Heart left ventricle (tissue), 16 donors: ENCODE results near the gene APPL2. TPM values are rescaled to one million over a fixed set of nuclear protein-coding genes. Genes with fewer than 3 reads are reported as not detected.

Source experiments
- ATAC-seq, 4 donors: fragments of 200-7000 bp; cut with Tn5 transposase; one replicate each; pipeline ENCODE4 v1.9.1; 2020 to 2022; ENCODE audit warnings: moderate library complexity in 4 of 4, mild to moderate bottlenecking in 3 of 4, moderate number of reproducible peaks in 1 of 4
- DNase-seq, 5 donors: peaks; one replicate each; pipeline ENCODE4 v3.0.0-alpha.2; 2020
- H3K27ac ChIP-seq, 12 donors: fragments of 200-600 bp; sonication (generic) in 4 of 12; one replicate each; pipeline versions ENCODE4 v1.5.0 to v1.8.0; 2016 to 2022; ENCODE audit warnings: mild to moderate bottlenecking in 2 of 12
- H3K27me3 ChIP-seq, 9 donors: fragments of 200-600 bp; sonication (generic) in 2 of 9; one replicate each; pipeline versions ENCODE4 v1.5.1 to v1.8.0; 2016 to 2022; ENCODE audit warnings: mild to moderate bottlenecking in 3 of 9
- H3K36me3 ChIP-seq, 9 donors: fragments of 200-600 bp; sonication (generic) in 2 of 9; one replicate each; pipeline versions ENCODE4 v1.5.0 to v1.8.0; 2018 to 2022; ENCODE audit warnings: mild to moderate bottlenecking in 2 of 9
- H3K4me1 ChIP-seq, 12 donors: fragments of 200-600 bp; sonication (generic) in 4 of 12; one replicate each; pipeline versions ENCODE4 v1.5.0 to v1.8.0; 2016 to 2022; ENCODE audit warnings: mild to moderate bottlenecking in 3 of 12
- H3K4me3 ChIP-seq, 12 donors: fragments of 200-600 bp; sonication (generic) in 4 of 12; one replicate each; pipeline versions ENCODE4 v1.5.0 to v1.8.0; 2017 to 2022; ENCODE audit warnings: mild to moderate bottlenecking in 9 of 12, moderate library complexity in 4 of 12
- H3K9me3 ChIP-seq, 12 donors: fragments of 200-600 bp; sonication (generic) in 4 of 12; one replicate each; pipeline versions ENCODE4 v1.5.0 to v1.8.0; 2016 to 2022; ENCODE audit warnings: mild to moderate bottlenecking in 1 of 12
- CTCF ChIP-seq, 12 donors: fragments of 200-600 bp; sonication (generic) in 4 of 12; IDR thresholded peaks; one replicate each; pipeline versions ENCODE4 v1.5.0 to v1.8.0; 2018 to 2022; ENCODE audit warnings: antibody characterized with exemption in 12 of 12, mild to moderate bottlenecking in 5 of 12
- POLR2A ChIP-seq, 2 donors: fragments of 450-650 bp; IDR thresholded peaks; one replicate each; pipeline ENCODE4 v1.6.1; 2017; ENCODE audit warnings: antibody characterized with exemption in 2 of 2, mild to moderate bottlenecking in 2 of 2, moderate library complexity in 2 of 2
- WGBS, 4 donors: extraction: QIAGEN DNeasy Blood & Tissue Kit in 2 of 4; methylation state at CpG; one replicate each; pipeline versions ENCODE4 v1.1.5 to v1.1.7; 2013 to 2018; 5-methylcytosine and 5-hydroxymethylcytosine counted together
- intact Hi-C, 10 donors: fragments of 100-400 bp; cut with DNase I; formaldehyde crosslinking; loops; one replicate each; pipeline versions ENCODE4 v1.11.1 to v1.14.2; 2022
- polyA plus RNA-seq, 2 donors: library from polyadenylated mRNA; stranded (reverse); fragments of 200-250 nt; gene quantifications; one replicate each; pipeline ENCODE4 v1.2.3, GENCODE V29; 2013
- total RNA-seq, 9 donors: library from RNA; depleted of rRNA in 2 of 9; stranded (reverse); fragments of >200 nt in 2 of 9; fragmentation: NEBNext Ultra II Directional in 3 of 9; extraction: Animal tissue kit (Norgen Biotek cat#: 25700) in 3 of 9; gene quantifications; one replicate each; pipeline versions ENCODE4 v1.1.0 to v1.2.4, GENCODE V29; 2016 to 2023
- donor health status: ischemic (EF 13 %, LVEDD 7.1; RV severe dilation, severe dysfunction).
- donor health status: healthy with polysubstance abuse.
- donor health status: DM: no; HTN: yes; CAD: no.
- donor health status: DM: no; HTN: no; CAD: no.
- donor health status: ischemic (EF 25% LVEDD 6.9; RV normal size, moderate dysfunction).
- donor health status: ischemic (EF 25% LVEDD 5.7; RV mildly dilated, moderate dysfunction).
- donor health status: healthy.
- donor health status: DM: yes; HTN: yes; CAD: no.
- donor health status: ischemic (EF 35%, LVEDD 5.7; RV mildly dilated, moderate dysfunction).
- donor health status: nonischemic (EF 11% LVEDD 7.7; RV severe dilation, severe dysfunction).
- donor health status: DM: yes; HTN: yes; CAD: no.
- donor health status: PGD.
- donor health status: ischemic (EF 29% LVEDD 5.4; RV normal size, mild dysfunction).
- donor health status: nonischemic (EF 23%, LVEDD 6.1; RV moderate dilation, normal function).

APPL2 gene
- total and polyA plus RNA-seq, 11 donors = 7.7 to 36.7 (median 16.0) TPM

GRCh38 chr12:105264771-105265170 lies 28.8 kb upstream of the APPL2 start:
- DNase-seq (no peak), ATAC-seq (no peak)
- WGBS, 4 donors = 91 to 92% (median 92%) methylated on average over 4 of the region's 4 CpGs
- H3K27me3 ChIP-seq = peaks cover 0 to 3% (median 0%) of the 10 kb centered on the region in 9 donors
- no peaks in the 10 kb centered on the region for H3K36me3 ChIP-seq
- H3K4me1 ChIP-seq = no peaks in the 10 kb centered on the region
- H3K27ac ChIP-seq = no peak overlapping the region
- TF ChIP-seq CTCF (IDR thresholded peaks at IDR 0.05) (no peak), POLR2A (IDR thresholded peaks at IDR 0.05) (no peak)
- H3K9me3 ChIP-seq = no peaks in the 10 kb centered on the region
- no peak overlapping the region for H3K4me3 ChIP-seq
- intact Hi-C loops = no loop called here

GRCh38 chr12:105262461-105263184 lies 26.6 kb upstream of the APPL2 start:
- intact Hi-C loops = no loop called here
- WGBS, 4 donors = 71 to 82% (median 80%) methylated on average over 6 of the region's 6 CpGs
- Histone ChIP-seq H3K4me1 (no peaks in the 10 kb centered on the region), H3K9me3 (no peaks in the 10 kb centered on the region), H3K36me3 (no peaks in the 10 kb centered on the region), H3K27ac (no peak overlapping the region), H3K4me3 (no peak overlapping the region), H3K27me3 (peaks cover 0 to 3% (median 0%) of the 10 kb centered on the region in 9 donors)
- peak in 1 of 4 donors; percentile 69 for ATAC-seq
- no peak for DNase-seq
- TF ChIP-seq POLR2A (IDR thresholded peaks at IDR 0.05) (no peak), CTCF (IDR thresholded peaks at IDR 0.05) (no peak)

GRCh38 chr12:105261010-105261409 lies 25.0 kb upstream of the APPL2 start:
- Histone ChIP-seq H3K4me3 (no peak overlapping the region), H3K4me1 (no peaks in the 10 kb centered on the region), H3K36me3 (no peaks in the 10 kb centered on the region), H3K27ac (no peak overlapping the region), H3K9me3 (no peaks in the 10 kb centered on the region), H3K27me3 (peaks cover 0 to 3% (median 0%) of the 10 kb centered on the region in 9 donors)
- TF ChIP-seq CTCF (IDR thresholded peaks at IDR 0.05) (no peak), POLR2A (IDR thresholded peaks at IDR 0.05) (no peak)
- intact Hi-C loops = no loop called here
- ATAC-seq (no peak), DNase-seq (no peak)
- 67 to 74% (median 70%) methylated on average over 2 of the region's 2 CpGs for WGBS, 4 donors

GRCh38 chr12:105259226-105259625 lies 23.3 kb upstream of the APPL2 start:
- intact Hi-C loops = no loop called here
- no peak overlapping the region for H3K27ac ChIP-seq
- TF ChIP-seq POLR2A (IDR thresholded peaks at IDR 0.05) = no peak
- TF ChIP-seq CTCF (IDR thresholded peaks at IDR 0.05) = no peak
- ATAC-seq (no peak), DNase-seq (no peak)
- peaks cover 0 to 3% (median 0%) of the 10 kb centered on the region in 9 donors for H3K27me3 ChIP-seq
- no peaks in the 10 kb centered on the region for H3K36me3 ChIP-seq
- no peak overlapping the region for H3K4me3 ChIP-seq
- H3K4me1 ChIP-seq = no peaks in the 10 kb centered on the region
- H3K9me3 ChIP-seq = no peaks in the 10 kb centered on the region
- 65 to 85% (median 75%) methylated on average over 3 of the region's 3 CpGs for WGBS, 4 donors
